Measurements from ENCODE around the gene SMCHD1.
"Not testable (repeated sequence)": the region's sequence is repeated elsewhere in the genome, so short reads cannot be mapped to it uniquely, and the experiment has no call there.

SMCHD1 gene

GRCh38 chr18:2851771-2852170, 196.2 kb downstream of the SMCHD1 start:
- Histone ChIP-seq H3K36me3 (ENCODE audit: insufficient read depth, low read length) (no peaks in the 10 kb centered on the region), H3K4me1 (ENCODE audit: insufficient read depth, low read length) (peaks cover 7% of the 10 kb centered on the region; the same call in 1 of the 2 replicates), H3K9me3 (ENCODE audit: control insufficient read depth, insufficient read depth, low read length) (no peaks in the 10 kb centered on the region), H3K9ac (ENCODE audit: low read depth, low read length) (no peak overlapping the region)

GRCh38 chr18:2852460-2852859, 196.9 kb downstream of the SMCHD1 start:
- H3K36me3 ChIP-seq (ENCODE audit: insufficient read depth, low read length); H3K9me3 ChIP-seq (ENCODE audit: control insufficient read depth, insufficient read depth, low read length); H3K9ac ChIP-seq (ENCODE audit: low read depth, low read length): not testable (repeated sequence)
- peaks cover 14% of the 10 kb centered on the region for H3K4me1 ChIP-seq (ENCODE audit: insufficient read depth, low read length)

DNA sequence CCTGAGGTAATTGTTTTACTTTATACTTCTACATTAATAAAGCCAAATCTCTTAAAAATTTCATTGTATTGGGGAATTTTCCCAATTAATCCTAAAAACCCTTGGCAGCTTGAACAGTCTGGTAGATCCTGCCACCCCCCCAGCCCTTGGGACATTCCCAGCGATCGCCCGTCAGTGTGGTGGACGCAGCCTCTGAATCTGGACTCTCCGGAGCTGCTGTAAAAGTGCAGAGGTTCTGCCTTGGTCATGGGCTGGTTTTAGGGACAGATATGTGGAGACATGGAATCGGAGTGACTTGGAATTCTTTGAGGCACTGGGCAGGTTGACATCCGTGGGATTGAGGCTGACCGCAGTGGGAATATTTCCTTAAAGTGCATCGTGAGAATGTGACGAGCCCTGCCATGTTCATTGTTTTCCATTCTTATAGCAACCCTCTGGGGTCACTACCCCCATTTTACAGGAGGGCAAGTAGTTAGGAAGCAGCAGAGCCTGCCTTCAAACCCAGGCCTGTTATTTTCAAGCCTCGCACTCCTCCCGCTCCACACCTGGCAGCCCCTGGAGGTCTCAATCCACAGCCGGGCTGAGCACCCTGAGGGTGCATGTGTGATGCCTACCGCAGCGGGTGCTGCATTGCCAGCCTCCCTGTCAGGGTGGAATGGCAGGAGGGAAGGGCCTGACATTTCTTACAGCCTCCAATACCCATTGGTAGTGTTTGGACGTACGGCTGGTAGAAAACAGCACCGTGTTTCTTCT, 197.8 kb downstream of the SMCHD1 start:
- H3K9me3 ChIP-seq (ENCODE audit: control insufficient read depth, insufficient read depth, low read length) = no peaks in the 10 kb centered on the region
- H3K36me3 ChIP-seq (ENCODE audit: insufficient read depth, low read length) = no peaks in the 10 kb centered on the region
- no peak overlapping the region for H3K9ac ChIP-seq (ENCODE audit: low read depth, low read length)
- peaks cover 19% of the 10 kb centered on the region for H3K4me1 ChIP-seq (ENCODE audit: insufficient read depth, low read length)

- Histone ChIP-seq H3K4me1 (ENCODE audit: insufficient read depth, low read length) (peaks cover 19% of the 10 kb centered on the region), H3K36me3 (ENCODE audit: insufficient read depth, low read length) (no peaks in the 10 kb centered on the region), H3K9ac (ENCODE audit: low read depth, low read length) (no peak overlapping the region)
These were observed 198.6 kb downstream of the SMCHD1 start for GRCh38 chr18:2853926-2854664.

More at GRCh38 chr18:2853926-2854664, 198.6 kb downstream of the SMCHD1 start:
- H3K9me3 ChIP-seq (ENCODE audit: control insufficient read depth, insufficient read depth, low read length) = no peaks in the 10 kb centered on the region
